Measurements from ENCODE around the gene CRY1. TPM values are rescaled to one million over a fixed set of nuclear protein-coding genes. Genes with fewer than 3 reads are reported as not detected.

CRY1 gene
- total RNA-seq, 1 experiment from 2014 or later, result 23.1 TPM

GRCh38 chr12:107096571-107096970, 3.2 kb upstream of the CRY1 start:
- peaks cover 24% of the 10 kb centered on the region for H3K9me3 Mint-ChIP-seq
- ATAC-seq (no peak), DNase-seq (ENCODE audit: low spot score) (no peak)
- peaks cover 9% of the 10 kb centered on the region for H3K27me3 Mint-ChIP-seq (ENCODE audit: low read depth)
- H3K27ac Mint-ChIP-seq, result no peak overlapping the region
- CTCF ChIA-PET, result no interaction called here
- H3K4me1 Mint-ChIP-seq, result peaks cover 14% of the 10 kb centered on the region
- no peak overlapping the region for H3K4me3 Mint-ChIP-seq
- no peak for TF ChIP-seq EMX1 (CRISPR knock-in tag; IDR thresholded peaks at IDR 0.05)
- TF ChIP-seq, protein P1, sequence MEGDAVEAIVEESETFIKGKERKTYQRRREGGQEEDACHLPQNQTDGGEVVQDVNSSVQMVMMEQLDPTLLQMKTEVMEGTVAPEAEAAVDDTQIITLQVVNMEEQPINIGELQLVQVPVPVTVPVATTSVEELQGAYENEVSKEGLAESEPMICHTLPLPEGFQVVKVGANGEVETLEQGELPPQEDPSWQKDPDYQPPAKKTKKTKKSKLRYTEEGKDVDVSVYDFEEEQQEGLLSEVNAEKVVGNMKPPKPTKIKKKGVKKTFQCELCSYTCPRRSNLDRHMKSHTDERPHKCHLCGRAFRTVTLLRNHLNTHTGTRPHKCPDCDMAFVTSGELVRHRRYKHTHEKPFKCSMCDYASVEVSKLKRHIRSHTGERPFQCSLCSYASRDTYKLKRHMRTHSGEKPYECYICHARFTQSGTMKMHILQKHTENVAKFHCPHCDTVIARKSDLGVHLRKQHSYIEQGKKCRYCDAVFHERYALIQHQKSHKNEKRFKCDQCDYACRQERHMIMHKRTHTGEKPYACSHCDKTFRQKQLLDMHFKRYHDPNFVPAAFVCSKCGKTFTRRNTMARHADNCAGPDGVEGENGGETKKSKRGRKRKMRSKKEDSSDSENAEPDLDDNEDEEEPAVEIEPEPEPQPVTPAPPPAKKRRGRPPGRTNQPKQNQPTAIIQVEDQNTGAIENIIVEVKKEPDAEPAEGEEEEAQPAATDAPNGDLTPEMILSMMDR (IDR thresholded peaks at IDR 0.05), result no peak
- no peak for TF ChIP-seq ZNF263 (CRISPR knock-in tag; IDR thresholded peaks at IDR 0.05; ENCODE audit: low read depth)
- no peak for TF ChIP-seq TCF7 (CRISPR knock-in tag; IDR thresholded peaks at IDR 0.05; ENCODE audit: low read depth)
- POLR2A ChIA-PET, result no interaction called here
- peaks cover 17% of the 10 kb centered on the region for H3K36me3 Mint-ChIP-seq

- ChIA-PET POLR2A (interaction anchor here (0.7 kb wide), 1 partner anchor 21 kb away, joined by 3 read pairs; no protein-coding TSS in a partner anchor), CTCF (interaction anchor here (0.6 to 3.0 kb wide), 8 partner anchors 10 to 1035 kb away, joined by 3 to 10 read pairs (median 4); partner anchors contain the start of genes TMEM263 and WSCD2)
- Mint-ChIP-seq H3K4me1 (peaks cover 6% of the 10 kb centered on the region; the same call in 1 of the 2 replicates), H3K4me3 (no peak overlapping the region), H3K9me3 (peaks cover 24% of the 10 kb centered on the region), H3K27ac (peak overlapping the region; percentile 100), H3K36me3 (peaks cover 17% of the 10 kb centered on the region), H3K27me3 (ENCODE audit: low read depth) (peaks cover 9% of the 10 kb centered on the region; the same call in 1 of the 2 replicates)
- ATAC-seq (peak; percentile 22), DNase-seq (ENCODE audit: low spot score) (no peak)
- TF ChIP-seq E2F5 (CRISPR knock-in tag; IDR thresholded peaks at IDR 0.05) (no peak), AFF4 (CRISPR knock-in tag; IDR thresholded peaks at IDR 0.05; ENCODE audit: borderline replicate concordance) (no peak), ZMAT4 (CRISPR knock-in tag; IDR thresholded peaks at IDR 0.05) (no peak), ZNF671 (CRISPR knock-in tag; IDR thresholded peaks at IDR 0.05) (no peak), FOXK1 (CRISPR knock-in tag; IDR thresholded peaks at IDR 0.05) (no peak), MLX (CRISPR knock-in tag; IDR thresholded peaks at IDR 0.05) (no peak), TEAD1 (CRISPR knock-in tag; IDR thresholded peaks at IDR 0.05) (no peak), ZNF219 (CRISPR knock-in tag; IDR thresholded peaks at IDR 0.05; ENCODE audit: borderline replicate concordance) (no peak)
- TF ChIP-seq, protein P2, sequence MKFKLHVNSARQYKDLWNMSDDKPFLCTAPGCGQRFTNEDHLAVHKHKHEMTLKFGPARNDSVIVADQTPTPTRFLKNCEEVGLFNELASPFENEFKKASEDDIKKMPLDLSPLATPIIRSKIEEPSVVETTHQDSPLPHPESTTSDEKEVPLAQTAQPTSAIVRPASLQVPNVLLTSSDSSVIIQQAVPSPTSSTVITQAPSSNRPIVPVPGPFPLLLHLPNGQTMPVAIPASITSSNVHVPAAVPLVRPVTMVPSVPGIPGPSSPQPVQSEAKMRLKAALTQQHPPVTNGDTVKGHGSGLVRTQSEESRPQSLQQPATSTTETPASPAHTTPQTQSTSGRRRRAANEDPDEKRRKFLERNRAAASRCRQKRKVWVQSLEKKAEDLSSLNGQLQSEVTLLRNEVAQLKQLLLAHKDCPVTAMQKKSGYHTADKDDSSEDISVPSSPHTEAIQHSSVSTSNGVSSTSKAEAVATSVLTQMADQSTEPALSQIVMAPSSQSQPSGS (CRISPR knock-in tag; IDR thresholded peaks at IDR 0.05; ENCODE audit: borderline replicate concordance, low read depth), result no peak
Measured at GRCh38 chr12:107094183-107094448, 767 bp upstream of the CRY1 start.

Data from WTC11 (cell line).